GM12875 (cell line): ENCODE data around the gene DSC2.

ENCODE experiments used
- H3K4me3 ChIP-seq: one replicate; pipeline ENCODE4 v1.5.1; 2011; ENCODE audit warnings: low read depth, low read length, control low read depth
- TF ChIP-seq, protein P1 (sequence below): IDR thresholded peaks from 2 replicates; pipeline ENCODE4 v1.5.1; 2011; ENCODE audit warnings: low read depth, mild to moderate bottlenecking, control low read depth, inconsistent platforms, low read length, moderate library complexity, borderline replicate concordance; ENCODE audit not compliant: insufficient read depth

DSC2 gene

DNA sequence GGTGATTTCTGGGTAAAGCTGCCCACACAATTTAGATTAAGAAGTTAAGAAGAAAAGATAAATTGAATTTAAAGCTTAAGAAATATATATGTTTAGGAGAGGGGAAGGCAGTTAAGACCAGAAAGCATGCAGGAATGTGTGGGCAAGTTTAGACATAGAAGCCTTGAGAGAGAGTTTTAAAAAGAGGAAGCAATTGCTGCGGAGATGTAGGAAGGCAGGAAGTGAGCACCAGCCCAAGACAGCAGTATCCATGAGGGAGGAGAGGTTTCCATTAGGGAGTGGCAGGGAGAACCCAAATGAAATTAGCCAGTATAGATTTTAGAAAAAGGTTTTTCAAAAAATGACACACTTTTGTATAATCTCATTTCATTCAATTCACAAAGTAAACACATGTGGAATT is 24.3 kb downstream of the DSC2 start:
- H3K4me3 ChIP-seq, result no peak overlapping the region
- TF ChIP-seq, protein P1, sequence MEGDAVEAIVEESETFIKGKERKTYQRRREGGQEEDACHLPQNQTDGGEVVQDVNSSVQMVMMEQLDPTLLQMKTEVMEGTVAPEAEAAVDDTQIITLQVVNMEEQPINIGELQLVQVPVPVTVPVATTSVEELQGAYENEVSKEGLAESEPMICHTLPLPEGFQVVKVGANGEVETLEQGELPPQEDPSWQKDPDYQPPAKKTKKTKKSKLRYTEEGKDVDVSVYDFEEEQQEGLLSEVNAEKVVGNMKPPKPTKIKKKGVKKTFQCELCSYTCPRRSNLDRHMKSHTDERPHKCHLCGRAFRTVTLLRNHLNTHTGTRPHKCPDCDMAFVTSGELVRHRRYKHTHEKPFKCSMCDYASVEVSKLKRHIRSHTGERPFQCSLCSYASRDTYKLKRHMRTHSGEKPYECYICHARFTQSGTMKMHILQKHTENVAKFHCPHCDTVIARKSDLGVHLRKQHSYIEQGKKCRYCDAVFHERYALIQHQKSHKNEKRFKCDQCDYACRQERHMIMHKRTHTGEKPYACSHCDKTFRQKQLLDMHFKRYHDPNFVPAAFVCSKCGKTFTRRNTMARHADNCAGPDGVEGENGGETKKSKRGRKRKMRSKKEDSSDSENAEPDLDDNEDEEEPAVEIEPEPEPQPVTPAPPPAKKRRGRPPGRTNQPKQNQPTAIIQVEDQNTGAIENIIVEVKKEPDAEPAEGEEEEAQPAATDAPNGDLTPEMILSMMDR, result no peak

DNA sequence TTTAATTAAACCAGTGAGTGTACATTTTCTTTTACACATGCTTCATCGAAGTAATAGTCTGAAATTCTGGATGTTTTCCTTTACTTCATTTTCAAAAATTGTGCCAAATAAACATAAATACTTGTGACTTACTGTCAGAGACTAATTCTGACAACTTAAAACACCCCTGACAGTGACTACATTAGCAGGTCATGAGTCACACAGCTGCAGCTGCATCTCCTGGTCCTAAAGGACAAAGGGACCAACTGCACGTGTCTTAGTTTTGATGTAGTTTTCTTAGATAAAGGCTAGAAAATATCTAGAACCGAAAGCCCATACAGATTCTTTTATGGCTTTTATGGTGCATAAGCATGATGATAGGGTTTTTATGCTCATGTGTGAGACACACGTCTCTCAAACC is 30.0 kb downstream of the DSC2 start:
- TF ChIP-seq, protein P1, result no peak
- no peak overlapping the region for H3K4me3 ChIP-seq

DNA sequence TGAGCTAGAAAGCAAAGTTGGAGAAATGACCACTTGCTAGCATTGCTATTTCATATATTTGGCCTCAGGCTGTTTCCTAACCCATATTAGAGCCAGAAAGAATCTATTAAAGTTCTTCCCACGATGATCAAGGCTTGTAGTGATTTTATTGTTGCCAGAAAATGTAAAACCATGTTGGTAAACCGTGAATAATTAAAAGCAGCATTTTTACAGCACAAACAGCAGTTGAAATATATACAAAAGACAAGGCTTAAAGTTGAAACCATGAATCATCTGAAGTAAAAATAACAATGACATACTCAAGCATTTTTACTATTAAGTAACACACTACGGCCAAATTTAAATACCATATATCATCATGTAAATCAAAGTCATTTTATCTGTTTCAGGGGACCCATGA is 32.0 kb downstream of the DSC2 start:
- H3K4me3 ChIP-seq, result no peak overlapping the region
- TF ChIP-seq, protein P1, result no peak

DNA sequence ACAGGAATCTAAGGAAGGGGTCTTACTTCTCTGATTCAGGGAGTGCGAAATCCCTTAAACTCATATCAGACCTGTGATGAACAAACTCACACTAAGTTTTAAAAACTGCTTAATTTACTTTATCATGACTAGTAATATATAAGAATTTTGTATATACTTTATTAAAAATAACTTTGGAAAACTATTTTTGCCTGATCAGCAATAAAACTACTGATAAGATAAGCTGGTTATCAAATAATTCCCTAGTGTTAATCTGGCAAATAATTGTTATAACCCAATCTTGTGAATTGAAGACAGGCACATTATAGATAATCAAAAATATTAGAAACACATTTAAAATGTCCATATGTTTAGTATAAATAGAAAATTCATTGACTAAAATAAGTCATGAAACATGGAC is 36.0 kb downstream of the DSC2 start:
- TF ChIP-seq, protein P1, result no peak

DNA sequence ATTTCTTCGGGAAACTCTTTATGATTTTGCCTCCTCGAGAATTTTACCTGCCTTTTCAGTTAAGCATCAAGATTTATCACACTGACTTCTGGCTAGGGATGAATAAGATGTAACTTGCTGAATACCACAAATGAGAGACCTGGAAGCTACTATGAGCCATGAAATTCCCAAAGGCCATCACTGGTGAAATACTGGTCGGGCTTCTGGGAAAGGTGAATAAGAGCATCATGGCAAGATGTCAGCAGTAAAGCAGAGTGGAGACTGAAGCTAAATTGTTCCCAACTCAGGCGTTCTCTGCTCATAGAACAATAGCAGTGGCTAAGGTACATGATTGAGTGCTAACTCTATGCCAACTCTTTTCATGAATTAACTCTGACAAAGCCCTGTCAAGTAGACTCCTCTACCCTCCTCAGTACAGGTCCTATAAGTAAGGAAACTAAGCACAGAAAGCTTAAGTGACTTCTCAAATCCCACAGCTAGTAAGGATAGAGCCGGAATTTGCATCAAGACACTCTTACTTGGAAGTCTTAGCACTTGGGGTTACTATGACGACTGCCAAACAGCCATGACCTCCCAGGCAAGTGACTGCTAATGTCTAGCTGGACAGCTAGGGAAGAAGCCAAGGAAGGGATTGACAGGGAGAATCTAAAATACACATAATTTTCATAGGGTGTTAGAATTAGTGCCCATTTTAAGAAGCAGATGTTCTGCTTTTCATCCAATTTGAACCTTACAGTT is 37.0 kb downstream of the DSC2 start:
- TF ChIP-seq, protein P1, result no peak
- H3K4me3 ChIP-seq, result no peak overlapping the region

More for the DNA sequence above, 36.0 kb downstream of the DSC2 start:
- H3K4me3 ChIP-seq, result no peak overlapping the region

DNA sequence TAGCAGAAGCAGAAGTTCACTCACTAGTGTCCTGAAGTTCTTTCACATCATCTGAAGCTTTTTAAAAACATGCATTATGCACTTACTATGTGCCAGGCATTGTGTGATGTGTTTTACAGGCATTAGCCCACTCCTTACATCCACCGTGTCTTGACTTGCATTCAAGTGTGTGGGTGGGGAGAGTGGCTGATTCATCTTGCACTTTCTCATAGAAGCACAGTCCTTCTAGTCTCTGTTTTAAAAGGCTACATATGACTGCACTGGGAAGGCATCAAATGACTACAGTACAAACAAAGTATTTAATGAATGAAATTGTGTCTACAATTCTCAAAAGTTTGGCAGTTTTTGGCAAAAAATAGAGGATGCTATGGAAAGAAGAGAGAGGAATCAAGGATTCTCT is 38.1 kb downstream of the DSC2 start:
- no peak overlapping the region for H3K4me3 ChIP-seq
- TF ChIP-seq, protein P1, result no peak

DNA sequence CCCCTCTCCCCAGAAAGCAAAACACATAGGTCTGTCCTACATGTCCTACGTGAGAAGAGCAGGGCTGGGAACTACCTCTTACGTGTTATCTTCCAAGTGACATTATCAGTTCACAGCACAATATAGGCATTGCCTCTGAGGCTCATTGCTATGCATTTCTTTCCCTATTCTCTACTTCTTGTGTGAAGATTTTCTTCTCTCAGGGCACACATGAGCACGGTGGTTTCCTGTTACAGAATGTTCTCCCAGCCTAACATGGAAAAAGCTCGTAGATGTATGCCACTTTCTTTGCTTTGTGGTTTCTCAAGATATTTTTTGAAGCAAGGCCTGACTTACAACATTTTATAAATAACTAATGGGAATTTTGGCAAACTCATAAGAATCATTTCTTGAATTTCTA is 40.3 kb downstream of the DSC2 start:
- H3K4me3 ChIP-seq, result no peak overlapping the region

More for the DNA sequence above, 40.3 kb downstream of the DSC2 start:
- TF ChIP-seq, protein P1, result no peak
